Ovary (tissue), 9 donors: ENCODE measurements around the gene MACO1. TPM values are rescaled to one million over a fixed set of nuclear protein-coding genes. Genes with fewer than 3 reads are reported as not detected.

Experiments used
- DNase-seq, 5 donors: peaks; one replicate each; pipeline ENCODE4 v3.0.0-alpha.2; 2019 to 2020
- H3K27ac ChIP-seq, 2 donors: fragments of 200-600 bp; one replicate each; pipeline versions ENCODE4 v1.5.1 to v1.8.0; 2019 to 2022
- H3K27me3 ChIP-seq: fragments of 200-600 bp; one replicate; pipeline ENCODE4 v1.8.0; 2022
- H3K36me3 ChIP-seq: fragments of 200-600 bp; sonication (generic); one replicate; pipeline ENCODE4 v1.5.1; 2019
- H3K4me1 ChIP-seq: one replicate; pipeline ENCODE4 v1.8.1; 2013; ENCODE audit warnings: mild to moderate bottlenecking, moderate library complexity; ENCODE audit not compliant: insufficient read depth
- H3K4me3 ChIP-seq: fragments of 200-600 bp; sonication (generic); one replicate; pipeline ENCODE4 v1.5.1; 2017
- H3K9me3 ChIP-seq, 2 donors: fragments of 200-600 bp in 1 of 2; sonication (generic) in 1 of 2; one replicate each; pipeline versions ENCODE4 v1.5.1 to v1.8.1; 2013 to 2019; ENCODE audit warnings: mild to moderate bottlenecking in 1 of 2, moderate library complexity in 1 of 2
- CTCF ChIP-seq, 3 donors: fragments of 450-650 bp in 2 of 3; fragments of 200-600 bp in 1 of 3; IDR thresholded peaks; one replicate each; pipeline versions ENCODE4 v1.5.1 to v1.8.0; 2016 to 2022; ENCODE audit warnings: antibody characterized with exemption in 3 of 3, mild to moderate bottlenecking in 1 of 3
- EP300 ChIP-seq: sonication (generic); formaldehyde crosslinking; IDR thresholded peaks from one replicate; pipeline ENCODE4 v1.6.1; 2017; ENCODE audit warnings: antibody characterized with exemption
- POLR2A ChIP-seq: fragments of 450-650 bp; IDR thresholded peaks from one replicate; pipeline ENCODE4 v1.6.1; 2017; ENCODE audit warnings: antibody characterized with exemption, mild to moderate bottlenecking, moderate library complexity
- whole genome bisulfite sequencing, 3 donors: extraction: QIAGEN DNeasy Blood & Tissue Kit in 1 of 3; methylation state at CpG; one replicate each; pipeline versions ENCODE4 v1.1.5 to v1.1.7; 2013 to 2017; 5-methylcytosine and 5-hydroxymethylcytosine counted together
- intact Hi-C, 4 donors: fragments of 100-400 bp; cut with DNase I; formaldehyde crosslinking; loops; one replicate each; pipeline versions ENCODE4 v1.11.0 to v1.15.1; 2022 to 2023
- polyA plus RNA-seq, 2 donors: library from polyadenylated mRNA; stranded (reverse); fragments of 200-250 nt in 1 of 2; fragments of 350-450 nt in 1 of 2; fragmentation: Illumina TruSeq in 1 of 2; extraction: RNeasy Lipid Tissue Mini Kit (QIAGEN cat#74804) in 1 of 2; gene quantifications; one replicate each; pipeline ENCODE4 v1.2.3, GENCODE V29; 2013 to 2014
- total RNA-seq, 7 donors: library from RNA; depleted of rRNA in 2 of 7; stranded (reverse); fragments of >200 nt in 2 of 7; fragmentation: NEBNext Ultra II Directional in 3 of 7; extraction: Animal tissue kit (Norgen Biotek cat#: 25700) in 3 of 7; gene quantifications; one replicate each; pipeline versions ENCODE4 v1.1.0 to v1.2.4, GENCODE V29; 2016 to 2023
- donor health status: DM: no; HTN: no; CAD: no; lungs with moderate emphysema.
- donor health status: DM: no; HTN: no; CAD: no.
- donor health status: Bipolar disorder and iron deficiency.
- donor health status: DM: yes; HTN: yes; CAD: no.
- donor health status: DM: no; HTN: no; CAD: no.
- donor health status: DM: yes; HTN: yes; CAD: no.

Gene MACO1
- total and polyA plus RNA-seq, 9 donors, result 14.1 to 30.4 (median 23.4) TPM

- 14 to 18% (median 17%) methylated on average over 4 of the region's 4 CpGs for WGBS, 3 donors
- Histone ChIP-seq H3K4me3 (no peak overlapping the region), H3K36me3 (no peaks in the 10 kb centered on the region), H3K4me1 (peaks cover 10% of the 10 kb centered on the region), H3K9me3 (no peaks in the 10 kb centered on the region), H3K27ac (peak overlapping the region in 1 of 2 donors; percentile 5), H3K27me3 (no peaks in the 10 kb centered on the region)
- TF ChIP-seq POLR2A (no peak), CTCF (IDR thresholded peaks at IDR 0.05) (no peak), EP300 (no peak)
- intact Hi-C loops, result no loop called here
- peak in 1 of 5 donors; percentile 27 for DNase-seq
These were observed 4.9 kb downstream of the MACO1 start for GRCh38 chr1:25435397-25436108.

GRCh38 chr1:25437672-25438071 lies 7.0 kb downstream of the MACO1 start:
- H3K4me1 ChIP-seq, result peaks cover 10% of the 10 kb centered on the region
- no peak overlapping the region for H3K4me3 ChIP-seq
- H3K27me3 ChIP-seq, result no peaks in the 10 kb centered on the region
- no peak for TF ChIP-seq CTCF (IDR thresholded peaks at IDR 0.05)
- no peak for TF ChIP-seq POLR2A
- TF ChIP-seq EP300, result no peak
- 96 to 97% (median 96%) methylated on average over 8 of the region's 8 CpGs for WGBS, 3 donors
- intact Hi-C loops, result no loop called here
- DNase-seq, result no peak
- H3K27ac ChIP-seq, result no peak overlapping the region
- no peaks in the 10 kb centered on the region for H3K36me3 ChIP-seq
- no peaks in the 10 kb centered on the region for H3K9me3 ChIP-seq

- no peak for DNase-seq
- intact Hi-C loops, result no loop called here
- 95 to 98% (median 98%) methylated on average over 6 of the region's 6 CpGs for WGBS, 3 donors
- no peaks in the 10 kb centered on the region for H3K27me3 ChIP-seq
- H3K9me3 ChIP-seq, result no peaks in the 10 kb centered on the region
- H3K4me3 ChIP-seq, result no peak overlapping the region
- no peaks in the 10 kb centered on the region for H3K36me3 ChIP-seq
- H3K27ac ChIP-seq, result no peak overlapping the region
- peaks cover 9% of the 10 kb centered on the region for H3K4me1 ChIP-seq
- TF ChIP-seq CTCF (IDR thresholded peaks at IDR 0.05) (no peak), POLR2A (no peak), EP300 (no peak)
These were observed 8.6 kb downstream of the MACO1 start for GRCh38 chr1:25439287-25439686.

GRCh38 chr1:25442178-25442577 lies 11.5 kb downstream of the MACO1 start:
- H3K36me3 ChIP-seq, result no peaks in the 10 kb centered on the region
- no peak overlapping the region for H3K4me3 ChIP-seq
- H3K9me3 ChIP-seq, result no peaks in the 10 kb centered on the region
- TF ChIP-seq EP300 (no peak), POLR2A (no peak), CTCF (IDR thresholded peaks at IDR 0.05) (no peak)
- intact Hi-C loops, result no loop called here
- WGBS, 3 donors, result 57 to 75% (median 75%) methylated on average over 1 of the region's 1 CpG
- no peak overlapping the region for H3K27ac ChIP-seq
- H3K27me3 ChIP-seq, result no peaks in the 10 kb centered on the region
- no peak for DNase-seq
- H3K4me1 ChIP-seq, result peaks cover 3% of the 10 kb centered on the region
